IPS DF 4.7 (cell line): ENCODE data around the gene SNX21.
A peak's percentile ranks its signal among the peaks of the same experiment; 100 is the strongest.
"Not testable (repeated sequence)": the region's sequence is repeated elsewhere in the genome, so short reads cannot be mapped to it uniquely, and the experiment has no call there.

Experiments
- DNase-seq: peaks from one replicate; pipeline ENCODE4 v3.0.0-alpha.2; 2013; ENCODE audit warnings: low spot score; ENCODE audit errors: extremely low read depth

Gene SNX21

GRCh38 chr20:45823949-45824835 lies 9.4 kb upstream of the SNX21 start:
- peak; percentile 62 for DNase-seq

DNA sequence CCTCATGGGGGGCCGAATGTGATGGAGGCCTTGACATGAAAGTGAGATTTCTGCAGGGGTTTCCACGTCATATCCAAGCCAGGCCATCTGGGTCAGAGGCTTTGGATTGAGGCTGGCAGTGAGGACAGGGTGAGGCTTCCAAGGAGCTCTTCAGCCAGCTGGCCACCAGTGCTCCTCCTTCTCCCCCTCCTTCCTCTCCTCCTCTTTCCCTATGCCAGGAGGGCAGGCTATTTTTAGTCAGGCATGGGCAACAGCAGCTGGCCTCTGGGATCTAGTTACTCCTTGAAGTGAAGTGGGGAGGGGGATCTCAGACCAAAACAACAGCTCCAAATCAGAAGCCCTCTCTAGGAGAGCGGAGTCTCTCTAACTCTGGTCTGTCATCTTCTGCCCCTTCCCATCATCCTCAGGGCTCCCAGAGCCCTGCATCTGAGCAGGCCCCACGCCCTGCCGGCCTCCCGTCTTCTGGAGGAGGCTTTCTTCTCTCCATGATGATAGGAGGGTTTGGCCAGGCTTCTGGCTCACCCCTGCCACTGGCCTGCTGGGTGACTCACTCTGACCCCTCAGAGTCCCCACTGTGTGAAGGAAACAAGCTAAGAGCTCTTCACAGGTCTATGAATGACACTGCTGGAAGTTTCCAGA lies 7.1 kb upstream of the SNX21 start:
- DNase-seq: no peak

- no peak for DNase-seq
Observed at GRCh38 chr20:45827030-45827652, 6.5 kb upstream of the SNX21 start, which contains the start of gene TNNC2. TNNC2 (minus strand) TSS chr20:45827312; CDS start chr20:45827248, 64 bp downstream.

- no peak for DNase-seq
Observed at GRCh38 chr20:45827712-45828111, 5.9 kb upstream of the SNX21 start.

DNA sequence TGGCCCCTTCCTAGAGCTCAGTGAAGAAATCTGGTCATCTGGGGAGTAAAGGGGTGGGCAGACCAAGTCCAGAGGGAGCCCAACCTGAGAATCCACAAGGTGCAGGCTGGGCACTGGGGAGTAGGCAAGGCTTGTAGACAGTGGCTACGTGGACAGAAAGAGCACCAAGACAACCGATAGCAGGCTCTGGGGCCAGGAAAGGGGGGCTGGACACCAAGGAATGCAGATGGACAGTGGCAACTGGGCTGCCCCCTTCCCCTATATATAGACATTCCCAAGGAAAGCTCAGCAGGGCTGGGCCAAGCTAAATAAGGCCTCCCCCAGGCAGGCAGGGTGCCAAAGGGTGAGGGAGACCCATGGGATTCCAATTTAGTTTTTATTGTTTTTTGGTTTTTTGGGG lies 5.0 kb upstream of the SNX21 start:
- no peak for DNase-seq

GRCh38 chr20:45829673-45830106 lies 3.9 kb upstream of the SNX21 start:
- DNase-seq: not testable (repeated sequence)

GRCh38 chr20:45832619-45833018 lies 980 bp upstream of the SNX21 start:
- DNase-seq: no peak

- DNase-seq: no peak
Observed at GRCh38 chr20:45833883-45834796, 541 bp downstream of the SNX21 start.

DNA sequence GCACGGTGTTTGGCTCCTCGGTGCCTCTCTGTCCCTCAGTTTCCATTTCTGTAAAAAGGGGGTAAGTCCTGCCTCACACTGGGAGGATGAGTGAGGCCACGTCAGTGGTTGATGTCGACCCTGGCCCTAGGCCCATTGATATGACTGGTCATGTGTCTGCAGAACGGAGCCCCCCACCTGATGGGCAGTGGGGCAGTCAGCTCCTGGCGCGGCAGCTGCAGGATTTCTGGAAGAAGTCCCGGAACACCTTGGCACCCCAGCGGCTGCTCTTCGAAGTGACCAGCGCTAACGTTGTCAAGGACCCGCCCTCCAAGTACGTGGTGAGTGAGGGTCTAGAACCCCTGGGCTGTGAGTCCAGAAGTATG lies 1.2 kb downstream of the SNX21 start:
- no peak for DNase-seq

GRCh38 chr20:45835329-45835765 lies 1.7 kb downstream of the SNX21 start:
- DNase-seq: no peak

DNA sequence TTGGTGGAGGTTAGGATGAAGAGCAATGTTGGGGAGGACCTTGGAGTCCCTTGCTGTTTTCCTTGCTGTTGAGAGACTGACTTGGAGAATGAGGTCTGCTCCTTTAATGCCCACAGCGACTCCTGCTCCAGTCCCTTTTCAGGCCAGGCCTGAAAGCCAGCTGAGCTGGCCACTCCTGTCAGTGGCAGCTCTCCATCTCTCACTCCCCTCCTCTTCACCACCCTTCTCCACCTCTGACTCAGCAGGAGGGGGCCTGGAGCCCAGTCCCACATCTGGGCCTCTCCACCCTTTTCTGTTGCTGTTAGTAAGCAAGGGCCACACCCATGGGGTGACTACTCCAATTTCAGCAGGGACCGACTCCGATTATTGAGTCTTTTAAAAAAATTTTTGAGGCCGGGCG lies 2.2 kb downstream of the SNX21 start:
- DNase-seq: no peak

DNA sequence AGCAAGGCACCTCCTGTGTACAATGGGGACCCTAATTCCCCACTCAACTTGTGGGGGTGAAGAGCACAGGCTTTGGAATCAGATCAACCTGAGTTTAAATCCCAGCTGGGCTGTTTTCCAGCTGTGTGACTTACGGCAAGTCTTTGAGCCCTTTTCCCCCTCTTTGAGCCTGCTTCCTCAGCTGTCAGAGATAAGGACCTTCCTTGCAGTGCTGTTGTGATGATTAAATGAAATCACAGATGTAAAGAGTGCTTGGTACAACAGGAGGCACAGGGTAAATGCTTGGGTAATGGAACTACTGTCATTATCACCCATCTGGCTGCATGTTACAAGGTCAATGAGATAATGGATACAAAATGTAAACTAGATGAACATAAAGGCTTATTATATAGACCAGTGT lies 3.2 kb downstream of the SNX21 start:
- DNase-seq: no peak

DNA sequence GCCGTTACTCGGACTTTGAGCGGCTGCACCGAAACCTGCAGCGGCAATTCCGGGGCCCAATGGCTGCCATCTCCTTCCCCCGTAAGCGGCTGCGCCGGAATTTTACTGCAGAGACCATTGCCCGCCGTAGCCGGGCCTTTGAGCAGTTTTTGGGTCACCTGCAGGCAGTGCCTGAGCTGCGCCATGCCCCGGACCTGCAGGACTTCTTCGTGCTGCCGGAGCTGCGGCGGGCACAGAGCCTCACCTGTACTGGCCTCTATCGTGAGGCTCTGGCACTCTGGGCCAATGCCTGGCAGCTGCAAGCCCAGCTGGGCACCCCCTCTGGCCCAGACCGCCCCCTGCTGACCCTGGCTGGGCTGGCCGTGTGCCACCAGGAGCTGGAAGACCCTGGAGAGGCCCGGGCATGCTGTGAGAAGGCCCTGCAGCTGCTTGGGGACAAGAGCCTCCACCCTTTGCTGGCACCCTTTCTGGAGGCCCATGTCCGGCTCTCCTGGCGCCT lies 7.2 kb downstream of the SNX21 start:
- DNase-seq: no peak

- DNase-seq: no peak
Observed at GRCh38 chr20:45841407-45842129, 8.0 kb downstream of the SNX21 start.

DNA sequence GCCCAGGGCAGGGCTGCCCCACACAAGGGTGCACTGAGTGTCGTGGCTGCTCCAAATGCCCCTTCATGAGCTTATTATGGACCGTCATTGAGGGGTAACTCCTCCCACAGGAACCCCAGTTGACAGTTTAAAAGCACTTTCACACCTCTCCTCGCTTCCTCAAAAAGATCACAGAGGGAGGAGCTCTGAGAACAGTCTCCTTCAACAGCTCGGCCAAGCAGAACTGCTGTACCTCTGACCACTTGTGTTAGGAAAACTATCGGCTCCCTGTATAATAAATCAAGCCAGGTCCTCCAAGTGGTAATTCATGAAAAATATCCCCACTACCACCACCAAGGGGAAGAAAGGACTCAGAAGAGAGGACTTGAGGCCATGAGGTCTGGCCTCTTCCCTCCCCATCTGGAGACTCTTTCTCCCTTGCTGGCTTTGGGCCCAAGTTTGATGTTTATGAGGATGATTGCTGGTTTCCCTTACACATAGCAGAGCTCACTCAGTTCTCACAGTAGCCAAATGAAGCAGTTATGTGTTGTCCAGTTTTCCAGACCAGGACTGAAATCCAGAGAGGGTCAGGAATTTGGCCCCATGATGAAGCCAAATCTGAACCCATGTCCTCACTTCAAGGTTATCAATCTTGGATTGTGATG lies 8.7 kb downstream of the SNX21 start:
- DNase-seq: no peak

- DNase-seq: no peak
Observed at GRCh38 chr20:45843506-45843905, 9.9 kb downstream of the SNX21 start.

GRCh38 chr20:45845452-45845851 lies 11.9 kb downstream of the SNX21 start:
- no peak for DNase-seq

GRCh38 chr20:45848421-45848820 lies 14.8 kb downstream of the SNX21 start:
- DNase-seq: no peak

DNA sequence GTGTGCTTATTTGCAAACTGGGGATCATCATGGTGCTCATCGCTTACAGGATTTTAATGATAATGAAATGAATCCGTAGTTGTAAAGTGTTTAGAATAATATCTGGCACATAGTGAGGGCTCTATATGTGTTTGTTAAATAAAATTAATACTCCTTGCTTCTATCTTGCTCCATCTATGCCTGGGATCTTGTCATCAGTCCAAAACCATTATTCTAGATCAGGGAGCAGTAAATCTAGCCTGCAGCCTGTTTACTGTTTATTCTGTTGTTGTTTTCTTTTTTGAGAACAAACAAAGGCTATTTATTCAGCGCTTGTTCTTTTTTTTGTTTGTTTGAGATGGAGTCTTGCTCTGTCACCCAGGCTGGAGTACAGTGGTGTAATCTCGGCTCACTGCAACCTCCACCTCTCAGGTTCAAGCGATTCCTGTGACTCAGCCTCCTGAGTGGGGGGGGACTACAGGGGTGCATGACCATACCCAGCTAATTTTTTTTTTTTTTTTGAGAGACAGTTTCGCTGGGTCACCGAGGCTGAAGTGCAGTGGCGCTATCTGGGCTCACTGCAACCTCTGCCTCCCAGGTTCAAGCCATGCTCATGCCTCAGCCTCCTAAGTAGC lies 15.5 kb downstream of the SNX21 start:
- DNase-seq: no peak
